Endodermal cell (in vitro differentiated cells): ENCODE measurements around the gene HEG1. TPM values are rescaled to one million over a fixed set of nuclear protein-coding genes. Genes with fewer than 3 reads are reported as not detected.

ENCODE experiments used
- DNase-seq: peaks from one replicate; pipeline ENCODE4 v3.0.0-alpha.2; 2017
- H3K27ac ChIP-seq: 2 replicates; pipeline ENCODE4 v1.5.1; 2013; ENCODE audit warnings: mild to moderate bottlenecking, low read depth, low read length, moderate library complexity
- H3K27me3 ChIP-seq: 2 replicates; pipeline ENCODE4 v1.6.1; 2013; ENCODE audit warnings: mild to moderate bottlenecking, low read length, moderate library complexity; ENCODE audit not compliant: insufficient read depth, control insufficient read depth, poor library complexity, severe bottlenecking
- H3K36me3 ChIP-seq: 2 replicates; pipeline ENCODE4 v1.7.0; 2013; ENCODE audit warnings: mild to moderate bottlenecking, low read length, moderate library complexity; ENCODE audit not compliant: control insufficient read depth, insufficient read depth
- H3K4me1 ChIP-seq: one replicate; pipeline ENCODE4 v1.7.0; 2013; ENCODE audit warnings: low read length; ENCODE audit not compliant: control insufficient read depth, insufficient read depth
- H3K4me3 ChIP-seq: 2 replicates; pipeline ENCODE4 v1.5.1; 2013; ENCODE audit warnings: mild to moderate bottlenecking, low read length, moderate library complexity
- H3K9ac ChIP-seq: 2 replicates; pipeline ENCODE4 v1.6.1; 2013; ENCODE audit warnings: mild to moderate bottlenecking, low read length, moderate library complexity; ENCODE audit not compliant: poor library complexity, severe bottlenecking; ENCODE audit errors: extremely low read depth
- H3K9me3 ChIP-seq: 2 replicates; pipeline ENCODE4 v1.6.1; 2013; ENCODE audit warnings: mild to moderate bottlenecking, low read length, moderate library complexity; ENCODE audit not compliant: control insufficient read depth
- H3K27ac Mint-ChIP-seq: 2 replicates; pipeline ENCODE4 v1.8.0; 2020; ENCODE audit warnings: mixed read lengths
- H3K27me3 Mint-ChIP-seq: 2 replicates; pipeline ENCODE4 v1.8.0; 2021; ENCODE audit warnings: mild to moderate bottlenecking, mixed read lengths; ENCODE audit not compliant: insufficient read depth
- H3K36me3 Mint-ChIP-seq: 2 replicates; pipeline ENCODE4 v1.8.0; 2020; ENCODE audit warnings: low read depth, mixed read lengths
- H3K4me1 Mint-ChIP-seq: 2 replicates; pipeline ENCODE4 v1.8.0; 2020; ENCODE audit warnings: mixed read lengths
- H3K4me3 Mint-ChIP-seq: 2 replicates; pipeline ENCODE4 v1.8.0; 2020; ENCODE audit warnings: mild to moderate bottlenecking, moderate library complexity, mixed read lengths
- H3K9me3 Mint-ChIP-seq: 2 replicates; pipeline ENCODE4 v1.8.0; 2020; ENCODE audit warnings: mild to moderate bottlenecking, mixed read lengths
- CTCF ChIP-seq: fragments of 200-600 bp; sonication (generic); conservative IDR thresholded peaks from 2 replicates; pipeline ENCODE4 v1.5.0; 2021; ENCODE audit warnings: antibody characterized with exemption, mild to moderate bottlenecking
- WGBS, 2 experiments: methylation state at CpG; one replicate each; pipeline versions ENCODE4 v1.1.5 to v1.1.7; 2013; ENCODE audit warnings: missing lambda C conversion rate in 2 of 2, mixed read lengths in 1 of 2; ENCODE audit not compliant: insufficient coverage in 1 of 2, insufficient read length in 1 of 2; 5-methylcytosine and 5-hydroxymethylcytosine counted together
- total RNA-seq, 2 donors: library from RNA; stranded (reverse); fragmentation: NEBNext Ultra II Directional in 1 of 2; extraction: Animal tissue kit (Norgen Biotek cat#: 25700) in 1 of 2; gene quantifications; 2 replicates in 1 of 2; 3 replicates in 1 of 2; pipeline ENCODE4 v1.2.1, GENCODE V29; 2021

Gene HEG1
- total RNA-seq, 2 donors from 2014 or later = 25.5 to 27.0 TPM

- no peaks in the 10 kb centered on the region for H3K9me3 ChIP-seq
- DNase-seq = no peak
- no peak for TF ChIP-seq CTCF
- H3K4me1 ChIP-seq = peaks cover 4% of the 10 kb centered on the region
- no peak overlapping the region for H3K4me3 ChIP-seq
- peaks cover 76% of the 10 kb centered on the region for H3K36me3 ChIP-seq
- no peak overlapping the region for H3K27ac ChIP-seq
- H3K27me3 ChIP-seq = no peaks in the 10 kb centered on the region
- no peaks in the 10 kb centered on the region for H3K27me3 Mint-ChIP-seq
- no peaks in the 10 kb centered on the region for H3K9me3 Mint-ChIP-seq
- H3K36me3 Mint-ChIP-seq = peaks cover 56% of the 10 kb centered on the region
- no peak overlapping the region for H3K9ac ChIP-seq
- H3K4me3 Mint-ChIP-seq = no peak overlapping the region
- 90 to 100% methylated on average over 5 to 8 of the region's 8 CpGs for WGBS, 2 experiments
- H3K27ac Mint-ChIP-seq = no peak overlapping the region
- peaks cover 12% of the 10 kb centered on the region for H3K4me1 Mint-ChIP-seq
Observed at GRCh38 chr3:125023833-125024555, 31.8 kb downstream of the HEG1 start.

GRCh38 chr3:125022206-125022605 lies 33.6 kb downstream of the HEG1 start:
- H3K4me1 ChIP-seq = peaks cover 4% of the 10 kb centered on the region
- no peak overlapping the region for H3K9ac ChIP-seq
- Mint-ChIP-seq H3K9me3 (no peaks in the 10 kb centered on the region), H3K36me3 (peaks cover 53% of the 10 kb centered on the region), H3K4me1 (peaks cover 12% of the 10 kb centered on the region), H3K27me3 (no peaks in the 10 kb centered on the region), H3K27ac (no peak overlapping the region), H3K4me3 (no peak overlapping the region)
- H3K9me3 ChIP-seq = no peaks in the 10 kb centered on the region
- no peak overlapping the region for H3K27ac ChIP-seq
- H3K36me3 ChIP-seq = peaks cover 71% of the 10 kb centered on the region
- H3K27me3 ChIP-seq = no peaks in the 10 kb centered on the region
- DNase-seq = no peak
- TF ChIP-seq CTCF = no peak
- H3K4me3 ChIP-seq = no peak overlapping the region
- 100% methylated on average over 2 of the region's 2 CpGs; no CpG with 5 or more reads in 1 of the 2 experiments for WGBS, 2 experiments

DNA sequence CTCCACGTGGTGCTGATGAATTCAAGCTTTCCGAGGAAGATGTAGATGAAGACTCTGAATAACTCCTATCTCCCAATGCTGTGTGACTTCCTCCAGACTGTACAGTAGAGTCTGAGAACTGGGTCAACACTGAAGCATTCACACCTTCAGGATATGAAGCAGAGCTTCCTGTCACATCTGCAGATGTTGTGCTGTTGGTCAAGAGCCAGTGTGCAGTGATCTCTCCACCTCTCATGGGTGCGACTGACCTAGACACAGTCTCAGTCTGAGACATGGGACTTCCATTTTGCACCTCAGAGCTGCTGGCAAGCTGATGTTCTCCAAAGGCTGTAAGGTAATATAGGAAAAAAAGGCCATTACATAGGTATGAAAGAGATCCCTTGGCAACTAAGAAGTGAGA lies 36.5 kb downstream of the HEG1 start:
- Histone ChIP-seq H3K9ac (no peak overlapping the region), H3K9me3 (no peaks in the 10 kb centered on the region), H3K27ac (no peak overlapping the region), H3K4me3 (no peak overlapping the region), H3K36me3 (peaks cover 60% of the 10 kb centered on the region), H3K27me3 (no peaks in the 10 kb centered on the region), H3K4me1 (peaks cover 4% of the 10 kb centered on the region)
- H3K27ac Mint-ChIP-seq = no peak overlapping the region
- no peaks in the 10 kb centered on the region for H3K27me3 Mint-ChIP-seq
- WGBS, 2 experiments = 95 to 97% methylated on average over 3 of the region's 3 CpGs
- peaks cover 12% of the 10 kb centered on the region for H3K4me1 Mint-ChIP-seq
- TF ChIP-seq CTCF = no peak
- H3K36me3 Mint-ChIP-seq = peaks cover 48% of the 10 kb centered on the region
- no peak overlapping the region for H3K4me3 Mint-ChIP-seq
- H3K9me3 Mint-ChIP-seq = no peaks in the 10 kb centered on the region
- DNase-seq = peak; percentile 13
